Esophagus squamous epithelium (tissue), 4 donors: Measurements from ENCODE around the gene ANK2.

Experiments used
- POLR2A ChIP-seq, 4 donors: fragments of 450-650 bp; IDR thresholded peaks; one replicate each; pipeline ENCODE4 v1.6.1; 2017; ENCODE audit warnings: antibody characterized with exemption in 4 of 4, mild to moderate bottlenecking in 4 of 4, moderate library complexity in 3 of 4
- TF ChIP-seq, protein P1 (sequence below), 6 experiments: fragments of 450-650 bp in 4 of 6; fragments of 200-600 bp in 2 of 6; sonication (generic) in 2 of 6; IDR thresholded peaks; one replicate each; pipeline ENCODE4 v1.5.1; 2016 to 2019; ENCODE audit warnings: antibody characterized with exemption in 6 of 6, mild to moderate bottlenecking in 4 of 6, moderate library complexity in 4 of 6

DNA sequence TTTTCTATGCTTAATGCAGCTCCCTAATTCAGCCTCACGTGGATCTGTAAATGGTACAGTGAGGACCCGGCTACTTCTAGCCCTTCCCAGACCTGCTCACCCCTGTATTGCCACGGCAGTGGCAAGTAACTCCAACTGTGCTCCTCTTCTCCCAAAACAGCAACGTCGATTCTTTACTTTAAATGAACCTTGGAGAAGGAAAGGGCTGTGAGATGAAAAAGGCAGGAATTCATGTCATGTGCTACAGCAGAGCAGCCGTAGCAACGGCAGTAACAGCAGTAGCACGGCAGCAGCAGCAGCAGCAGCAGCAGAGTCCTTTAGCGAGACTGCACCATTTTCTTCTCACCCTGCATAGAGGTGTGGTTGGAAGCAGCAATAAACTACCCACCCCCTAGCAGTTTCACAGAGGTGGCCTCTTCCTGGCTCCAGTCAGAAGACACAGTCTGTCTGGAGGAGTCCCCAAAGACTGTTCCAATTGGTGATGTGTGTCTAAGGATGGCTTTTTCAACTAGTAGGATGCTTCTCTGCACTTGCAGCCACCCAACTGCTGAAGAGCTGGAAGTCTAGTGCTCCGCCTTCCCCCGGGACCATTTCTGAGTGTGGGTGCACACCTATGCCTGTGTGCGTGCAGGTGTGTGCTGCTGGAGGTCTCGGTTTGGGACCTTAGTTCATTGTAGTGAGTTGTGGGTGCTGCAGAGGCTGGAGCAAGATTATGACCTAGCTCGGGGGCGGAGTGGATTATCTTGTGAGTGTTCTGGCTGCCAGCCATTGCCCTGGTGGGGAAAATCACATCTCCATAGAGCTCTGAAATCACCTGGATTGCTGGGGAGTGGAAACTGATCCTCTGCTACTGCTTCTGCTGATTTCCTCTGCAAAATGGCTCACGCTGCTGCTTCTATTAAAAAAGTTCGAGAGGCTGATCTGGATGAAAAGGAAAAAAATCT lies 67.2 kb downstream of the ANK2 start:
- no peak for TF ChIP-seq POLR2A (IDR thresholded peaks at IDR 0.05)
- TF ChIP-seq, protein P1, sequence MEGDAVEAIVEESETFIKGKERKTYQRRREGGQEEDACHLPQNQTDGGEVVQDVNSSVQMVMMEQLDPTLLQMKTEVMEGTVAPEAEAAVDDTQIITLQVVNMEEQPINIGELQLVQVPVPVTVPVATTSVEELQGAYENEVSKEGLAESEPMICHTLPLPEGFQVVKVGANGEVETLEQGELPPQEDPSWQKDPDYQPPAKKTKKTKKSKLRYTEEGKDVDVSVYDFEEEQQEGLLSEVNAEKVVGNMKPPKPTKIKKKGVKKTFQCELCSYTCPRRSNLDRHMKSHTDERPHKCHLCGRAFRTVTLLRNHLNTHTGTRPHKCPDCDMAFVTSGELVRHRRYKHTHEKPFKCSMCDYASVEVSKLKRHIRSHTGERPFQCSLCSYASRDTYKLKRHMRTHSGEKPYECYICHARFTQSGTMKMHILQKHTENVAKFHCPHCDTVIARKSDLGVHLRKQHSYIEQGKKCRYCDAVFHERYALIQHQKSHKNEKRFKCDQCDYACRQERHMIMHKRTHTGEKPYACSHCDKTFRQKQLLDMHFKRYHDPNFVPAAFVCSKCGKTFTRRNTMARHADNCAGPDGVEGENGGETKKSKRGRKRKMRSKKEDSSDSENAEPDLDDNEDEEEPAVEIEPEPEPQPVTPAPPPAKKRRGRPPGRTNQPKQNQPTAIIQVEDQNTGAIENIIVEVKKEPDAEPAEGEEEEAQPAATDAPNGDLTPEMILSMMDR (IDR thresholded peaks at IDR 0.05): no peak
